ENCODE results near the gene PAIP2B.

PAIP2B gene

DNA sequence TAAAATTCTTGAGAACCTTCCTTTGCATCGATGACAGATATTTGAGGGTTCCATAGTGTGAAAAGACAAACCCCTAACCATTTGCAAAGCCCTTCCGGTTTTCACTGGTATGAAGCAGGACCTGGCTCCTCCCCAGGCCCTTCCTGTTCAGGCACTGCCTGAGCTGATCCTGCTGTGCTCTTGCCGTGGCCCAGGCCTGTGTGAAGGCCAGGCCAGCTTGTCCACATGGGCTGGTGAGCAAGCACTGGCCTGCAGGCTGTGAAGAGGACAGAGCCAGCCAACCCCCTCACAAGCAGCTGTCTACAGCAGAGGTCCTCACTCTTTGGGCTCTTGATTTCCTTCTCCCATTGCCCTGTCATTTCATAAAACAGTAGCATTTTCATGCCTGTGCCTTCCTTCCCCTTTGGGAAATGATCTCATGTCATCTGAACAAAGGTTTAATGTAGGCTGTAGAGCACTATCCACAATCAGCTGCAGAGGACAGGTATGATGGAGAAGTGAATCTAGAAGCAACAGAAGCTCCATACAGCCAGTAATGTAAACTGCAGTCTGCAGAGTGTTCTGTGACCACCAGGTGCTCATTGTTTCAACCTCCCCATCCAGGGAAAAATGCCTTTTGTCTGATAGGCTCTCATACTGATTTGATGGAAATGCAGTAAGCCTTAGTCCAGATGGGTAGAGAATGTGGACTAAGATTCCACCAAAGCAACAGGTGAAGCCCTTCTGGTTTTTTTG, 76.7 kb downstream of the PAIP2B start:
- no peak for DNase-seq

- no peak for DNase-seq
These were observed 78.3 kb downstream of the PAIP2B start for GRCh38 chr2:71148506-71149063.

- DNase-seq, result no peak
These were observed 83.1 kb downstream of the PAIP2B start for GRCh38 chr2:71143782-71144181.

GRCh38 chr2:71136174-71136573, 90.7 kb downstream of the PAIP2B start:
- no peak for DNase-seq

DNA sequence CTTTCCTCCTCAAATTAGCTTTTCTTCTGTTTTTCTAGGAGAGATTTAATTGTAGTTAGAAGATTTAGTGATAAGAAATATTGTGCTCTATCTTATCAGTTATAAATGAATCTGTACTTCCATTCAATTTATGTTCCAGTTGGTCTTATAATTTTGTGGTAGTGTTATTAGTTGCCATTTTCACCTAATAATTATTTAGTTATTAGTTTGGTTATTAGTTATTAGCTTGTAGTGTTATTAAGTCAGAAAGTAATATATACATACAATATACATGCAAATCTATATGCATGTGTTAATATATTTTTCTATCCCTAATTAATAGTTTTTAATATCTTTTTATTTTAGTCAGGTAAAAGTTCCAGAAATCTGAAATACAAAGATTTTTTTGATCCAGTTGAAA, 93.3 kb downstream of the PAIP2B start:
- DNase-seq, result no peak

All from CD4-positive, alpha-beta T cell treated with Interleukin-15 for 1 hour (primary cell).